Umbilical cord (tissue), 2 donors: Measurements from ENCODE around the gene C1orf87. TPM values are rescaled to one million over a fixed set of nuclear protein-coding genes. Genes with fewer than 3 reads are reported as not detected.

Source experiments
- DNase-seq: peaks from one replicate; pipeline ENCODE4 v3.0.0-alpha.2; 2015; ENCODE audit warnings: low spot score
- total RNA-seq: library from RNA; depleted of rRNA; stranded (reverse); fragments of >200 nt; gene quantifications from one replicate; pipeline ENCODE4 v1.2.3, GENCODE V29; 2014; ENCODE audit warnings: low replicate concordance; ENCODE audit not compliant: insufficient read depth

C1orf87 gene
- total RNA-seq, 1 donor from 2014 or later, result 3.1 TPM

DNA sequence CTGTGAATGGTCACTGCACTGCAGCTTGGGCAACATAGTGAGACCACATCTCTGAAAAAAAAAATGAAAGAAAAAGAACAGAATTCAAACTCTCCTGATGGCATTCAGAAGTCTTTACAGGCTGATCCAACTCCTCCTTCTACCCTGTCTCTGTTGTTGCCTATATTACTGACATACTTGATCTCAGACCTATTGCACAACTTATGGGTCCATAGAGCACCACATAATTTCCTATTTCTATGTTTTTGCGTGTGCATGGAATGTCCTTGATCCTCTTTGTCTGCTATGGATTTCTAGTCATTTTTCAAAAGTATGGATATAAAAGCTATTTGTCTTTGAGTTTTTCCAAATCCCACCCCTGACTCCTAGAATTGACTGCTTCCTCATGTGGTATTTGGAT, 124.6 kb downstream of the C1orf87 start:
- DNase-seq, result no peak

DNA sequence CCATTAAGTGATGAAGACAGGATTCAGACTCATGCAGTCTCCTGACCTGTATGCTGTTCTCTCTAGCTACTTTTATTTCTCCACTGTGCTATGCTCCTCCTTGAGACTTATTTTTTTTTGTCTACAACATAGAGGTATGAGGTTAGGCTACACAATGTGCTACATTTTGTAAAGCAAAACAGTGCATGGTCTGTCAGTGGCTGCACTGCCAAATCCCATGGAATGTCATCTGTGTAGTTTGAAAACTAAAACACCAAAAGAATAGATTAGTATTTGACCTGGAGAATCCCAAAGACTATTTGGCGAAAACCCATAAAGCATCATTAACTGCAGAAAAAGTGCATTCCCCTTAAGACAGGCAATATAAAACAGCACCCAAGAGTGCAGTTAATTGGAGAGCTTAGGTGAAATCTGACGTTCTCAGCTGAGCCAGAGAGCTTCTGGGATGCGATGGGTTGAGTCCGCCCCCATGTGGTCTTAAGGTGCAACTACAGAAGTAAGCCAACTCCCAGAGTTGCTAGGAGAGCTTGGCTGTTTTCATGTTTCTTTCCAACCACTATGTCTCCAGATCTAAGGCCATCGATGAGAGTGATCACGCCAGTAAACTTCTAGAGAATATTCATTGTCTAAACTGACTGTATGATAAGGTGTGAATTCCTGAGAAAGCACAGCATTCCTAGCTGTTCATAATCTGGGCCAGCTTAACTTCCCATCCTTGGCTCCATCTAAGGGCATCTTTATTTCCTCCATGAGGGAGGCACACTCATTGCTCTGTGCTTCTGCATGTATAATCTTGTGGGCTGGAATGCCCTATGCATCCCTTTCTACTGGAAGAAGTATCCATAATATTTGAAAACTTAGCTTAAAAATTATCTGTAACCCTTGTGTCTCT, 126.3 kb downstream of the C1orf87 start:
- DNase-seq, result peak; percentile 79

DNA sequence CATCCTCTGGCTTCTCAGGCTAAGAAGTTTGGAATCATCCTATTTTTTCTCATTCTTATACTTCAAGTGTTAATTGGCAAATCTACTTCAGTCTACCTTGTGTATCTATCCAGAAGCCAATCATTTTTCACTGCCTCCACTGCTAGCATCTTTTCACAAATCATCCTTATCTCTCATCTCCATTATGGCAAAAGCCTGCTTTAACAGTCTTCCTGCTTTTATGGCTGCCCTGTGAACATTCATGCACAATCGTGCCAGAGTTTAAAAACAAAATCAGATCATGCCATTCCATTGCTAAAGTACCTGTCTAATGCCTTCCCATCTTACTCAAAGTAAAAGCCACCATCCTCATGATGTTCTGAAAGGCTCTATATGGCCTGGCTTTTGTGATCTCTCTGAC, 127.8 kb downstream of the C1orf87 start:
- DNase-seq, result no peak

Other genes with a start within 250 kb of the C1orf87 start
- 3.1 TPM for gene CYP2J2, start 147.0 kb downstream of the C1orf87 start, total RNA-seq